ENCODE results near the gene ZNF444.
A peak's percentile ranks its signal among the peaks of the same experiment; 100 is the strongest.

Gene ZNF444

GRCh38 chr19:56107626-56108351, 33.3 kb upstream of the ZNF444 start:
- DNase-seq = no peak

- DNase-seq = no peak
Observed at GRCh38 chr19:56108447-56109195, 32.5 kb upstream of the ZNF444 start.

DNA sequence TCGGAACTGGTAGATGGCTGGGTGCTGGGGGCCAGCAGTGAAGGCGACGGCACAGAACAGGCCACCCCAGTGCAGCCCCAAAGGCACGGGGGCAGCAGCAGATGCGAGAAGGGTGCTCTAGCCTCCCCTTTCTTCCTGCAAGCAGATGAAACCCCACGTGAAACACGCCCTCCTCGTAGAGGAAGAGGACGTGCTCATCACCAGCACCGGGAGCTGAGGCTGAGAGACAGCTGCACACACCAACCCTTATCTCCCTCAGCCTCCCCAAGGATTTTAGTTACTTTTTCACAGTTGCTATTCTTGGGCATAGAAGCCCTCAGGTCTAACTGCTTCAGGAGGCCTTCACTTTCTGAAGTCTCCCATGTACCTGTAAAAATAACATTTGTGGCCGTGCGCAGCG, 31.9 kb upstream of the ZNF444 start:
- no peak for DNase-seq

GRCh38 chr19:56110515-56111448, 30.3 kb upstream of the ZNF444 start:
- no peak for DNase-seq

GRCh38 chr19:56111601-56112312, 29.3 kb upstream of the ZNF444 start:
- DNase-seq = peak; percentile 38

GRCh38 chr19:56112313-56112709, 28.8 kb upstream of the ZNF444 start:
- DNase-seq = no peak

GRCh38 chr19:56113074-56113632, 27.9 kb upstream of the ZNF444 start:
- no peak for DNase-seq

DNA sequence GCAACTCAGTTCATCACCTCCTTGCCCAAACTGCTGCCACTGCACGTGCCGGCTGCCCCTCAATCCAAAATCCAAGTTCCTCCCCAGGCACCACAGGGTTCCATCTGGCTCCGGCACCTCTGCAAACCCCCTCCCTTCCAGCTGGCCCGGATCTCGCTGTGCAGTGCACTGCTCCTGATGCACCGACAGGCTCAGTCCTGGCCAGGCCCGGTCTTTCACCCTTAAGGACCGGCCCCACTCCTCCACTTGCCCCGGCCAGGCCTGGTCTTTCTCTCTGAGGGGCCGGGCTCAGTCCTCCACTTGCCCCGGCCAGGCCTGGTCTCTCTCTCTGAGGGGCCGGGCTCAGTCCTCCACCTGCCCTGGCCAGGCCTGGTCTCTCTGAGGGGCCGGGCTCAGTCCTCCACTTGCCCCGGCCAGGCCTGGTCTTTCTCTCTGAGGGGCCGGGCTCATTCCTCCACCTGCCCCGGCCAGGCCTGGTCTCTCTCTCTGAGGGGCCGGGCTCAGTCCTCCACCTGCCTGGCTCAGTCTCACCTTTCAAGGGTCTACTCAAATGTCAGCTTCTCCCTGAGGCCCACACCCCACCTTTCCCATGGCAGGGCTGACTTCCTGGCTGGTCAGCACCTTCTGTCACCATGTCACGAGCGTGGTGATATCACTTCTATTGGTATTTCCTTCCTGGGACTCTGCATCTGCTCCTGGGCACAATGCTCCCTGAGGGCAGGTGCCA, 26.9 kb upstream of the ZNF444 start:
- DNase-seq = no peak

DNA sequence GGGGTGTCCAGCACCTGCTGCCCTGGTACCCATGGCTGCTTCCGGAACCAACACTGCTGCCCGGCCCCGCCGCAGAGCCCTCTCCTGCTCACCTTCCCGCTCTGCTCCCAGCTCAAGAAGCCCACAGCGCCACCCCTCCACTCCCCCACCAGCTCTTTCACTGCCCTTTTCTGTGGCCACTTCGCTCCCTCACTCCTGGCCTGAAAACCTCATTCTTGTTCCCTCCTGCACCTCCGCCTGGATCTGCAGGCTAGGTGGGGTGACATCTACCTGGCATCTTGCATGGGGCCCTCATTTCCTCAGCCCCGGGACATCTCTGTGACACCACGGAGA, 26.3 kb upstream of the ZNF444 start:
- DNase-seq = no peak

DNA sequence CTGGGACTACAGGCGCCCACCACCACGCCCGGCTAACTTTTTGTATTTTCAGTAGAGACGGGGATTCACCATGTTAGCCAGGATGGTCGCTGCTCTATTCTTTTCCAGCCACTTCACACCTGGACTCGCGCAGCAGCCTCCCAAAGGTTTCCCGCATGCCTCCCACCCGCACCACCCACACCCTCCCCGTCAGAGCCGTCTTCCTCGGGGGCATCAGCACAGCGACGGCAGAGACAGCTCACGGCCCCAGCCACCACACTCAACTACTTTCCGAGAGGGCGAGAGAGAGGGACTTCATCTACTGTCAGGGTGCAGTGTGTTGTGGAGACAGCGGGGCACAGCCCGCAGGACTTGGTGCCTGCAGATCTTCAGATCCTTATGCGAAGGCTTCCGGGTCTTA, 25.6 kb upstream of the ZNF444 start:
- no peak for DNase-seq

GRCh38 chr19:56116606-56117005, 24.5 kb upstream of the ZNF444 start:
- no peak for DNase-seq

DNA sequence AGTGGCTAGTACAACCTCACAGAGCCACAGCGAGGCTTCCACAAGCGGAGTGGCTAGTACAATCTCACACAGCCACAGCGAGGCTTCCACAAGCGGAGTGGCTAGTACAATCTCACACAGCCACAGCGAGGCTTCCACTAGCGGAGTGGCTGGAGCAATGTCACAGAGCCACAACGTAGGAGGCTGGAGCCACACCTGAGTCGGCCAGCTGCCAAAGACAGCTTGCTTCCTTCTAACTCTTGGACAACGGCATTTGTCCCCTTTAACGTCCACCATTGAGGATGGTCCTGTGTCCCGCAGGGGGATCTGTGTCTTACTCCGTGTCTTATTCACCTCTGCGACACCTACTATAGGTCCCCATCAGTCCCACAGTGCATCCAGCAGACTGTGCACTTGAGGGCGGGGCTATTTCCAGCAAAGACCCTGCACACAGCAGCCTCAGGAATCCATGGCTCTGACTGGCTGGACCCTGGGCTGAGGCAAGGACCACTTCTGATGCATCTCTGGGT, 23.7 kb upstream of the ZNF444 start:
- DNase-seq = no peak

GRCh38 chr19:56117889-56118288, 23.2 kb upstream of the ZNF444 start:
- DNase-seq = no peak

DNA sequence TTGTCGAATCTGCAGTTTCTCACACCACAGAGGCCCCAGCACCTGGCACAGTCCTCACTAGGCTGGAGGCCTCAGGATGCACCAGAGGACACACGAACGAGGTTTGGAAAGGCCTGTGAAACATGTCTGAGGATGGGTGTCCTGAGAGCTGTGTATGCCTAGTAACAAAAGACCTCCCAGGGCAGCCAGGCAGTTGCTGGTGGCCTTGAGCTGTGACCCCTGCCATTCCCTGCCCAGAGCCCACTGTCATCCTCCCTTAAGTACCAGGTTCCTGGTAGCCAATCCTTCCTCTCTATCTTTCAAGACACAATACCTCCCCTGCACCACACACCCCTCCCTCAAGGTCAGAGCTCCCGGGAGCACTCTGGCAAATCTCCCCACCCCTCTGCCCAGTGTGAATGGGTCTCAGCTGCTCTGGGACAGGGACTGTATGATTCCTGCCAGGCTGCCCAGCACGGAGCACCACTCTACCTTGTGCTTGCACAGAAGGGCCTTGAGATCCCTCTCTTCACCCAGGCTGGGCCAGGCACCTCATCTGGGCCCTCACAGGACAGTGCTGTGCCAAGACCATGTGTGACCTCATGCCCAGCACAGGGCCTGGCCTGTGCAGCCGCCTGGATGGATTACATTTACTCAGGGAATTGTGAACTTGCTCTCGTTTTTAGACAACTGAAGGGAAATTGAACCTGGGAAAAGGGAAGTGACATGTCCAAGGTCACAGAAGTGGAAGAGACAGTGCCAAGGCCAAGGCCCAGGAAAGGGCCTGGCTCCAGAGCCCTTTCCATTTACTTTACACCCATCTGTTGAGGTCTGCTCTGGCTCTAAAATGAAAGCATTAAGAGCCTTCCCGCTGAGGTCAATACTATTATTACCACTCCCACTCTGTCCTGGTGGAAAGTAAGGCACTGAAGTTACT, 22.2 kb upstream of the ZNF444 start:
- DNase-seq = no peak

DNA sequence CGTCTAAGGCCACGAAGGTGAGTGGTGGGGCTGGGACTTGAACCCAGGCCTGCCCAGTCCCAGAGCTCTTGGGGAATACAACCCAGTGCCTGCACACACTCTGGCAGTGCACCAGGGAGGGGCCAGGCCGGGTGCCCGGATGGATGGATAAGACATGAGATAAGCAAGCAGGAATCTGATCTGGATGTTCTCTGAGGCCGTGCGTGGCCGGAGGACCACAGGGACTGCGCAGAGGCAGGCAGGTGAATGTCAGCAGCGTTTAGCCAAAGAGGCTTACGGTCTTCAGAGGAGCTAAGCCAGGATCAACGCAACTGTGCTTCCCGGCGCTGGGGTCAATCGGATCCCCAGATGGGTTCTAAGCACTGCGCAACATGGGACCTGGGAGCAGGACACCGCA, 21.5 kb upstream of the ZNF444 start:
- DNase-seq = no peak

DNA sequence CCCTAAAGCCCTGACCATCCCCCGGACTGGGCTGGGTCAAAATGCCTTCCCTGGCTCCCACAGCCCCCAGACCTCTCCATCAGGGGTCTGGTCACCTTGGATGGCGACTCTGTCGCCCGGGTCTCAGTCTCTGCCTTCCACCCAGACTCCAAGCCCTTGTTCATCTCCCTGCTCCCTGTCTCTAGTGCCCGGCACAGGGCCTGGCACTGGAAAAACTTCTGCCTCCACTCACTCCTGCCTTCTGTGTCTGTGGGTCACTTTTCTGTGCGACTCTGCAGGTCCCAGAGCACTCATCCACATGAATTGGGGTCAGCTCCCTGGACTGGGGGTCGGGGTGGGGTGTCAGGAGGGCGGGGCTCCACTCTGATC, 21.1 kb upstream of the ZNF444 start:
- DNase-seq = no peak

- DNase-seq = peak; percentile 81
Observed at GRCh38 chr19:56120371-56121179, 20.5 kb upstream of the ZNF444 start.

DNA sequence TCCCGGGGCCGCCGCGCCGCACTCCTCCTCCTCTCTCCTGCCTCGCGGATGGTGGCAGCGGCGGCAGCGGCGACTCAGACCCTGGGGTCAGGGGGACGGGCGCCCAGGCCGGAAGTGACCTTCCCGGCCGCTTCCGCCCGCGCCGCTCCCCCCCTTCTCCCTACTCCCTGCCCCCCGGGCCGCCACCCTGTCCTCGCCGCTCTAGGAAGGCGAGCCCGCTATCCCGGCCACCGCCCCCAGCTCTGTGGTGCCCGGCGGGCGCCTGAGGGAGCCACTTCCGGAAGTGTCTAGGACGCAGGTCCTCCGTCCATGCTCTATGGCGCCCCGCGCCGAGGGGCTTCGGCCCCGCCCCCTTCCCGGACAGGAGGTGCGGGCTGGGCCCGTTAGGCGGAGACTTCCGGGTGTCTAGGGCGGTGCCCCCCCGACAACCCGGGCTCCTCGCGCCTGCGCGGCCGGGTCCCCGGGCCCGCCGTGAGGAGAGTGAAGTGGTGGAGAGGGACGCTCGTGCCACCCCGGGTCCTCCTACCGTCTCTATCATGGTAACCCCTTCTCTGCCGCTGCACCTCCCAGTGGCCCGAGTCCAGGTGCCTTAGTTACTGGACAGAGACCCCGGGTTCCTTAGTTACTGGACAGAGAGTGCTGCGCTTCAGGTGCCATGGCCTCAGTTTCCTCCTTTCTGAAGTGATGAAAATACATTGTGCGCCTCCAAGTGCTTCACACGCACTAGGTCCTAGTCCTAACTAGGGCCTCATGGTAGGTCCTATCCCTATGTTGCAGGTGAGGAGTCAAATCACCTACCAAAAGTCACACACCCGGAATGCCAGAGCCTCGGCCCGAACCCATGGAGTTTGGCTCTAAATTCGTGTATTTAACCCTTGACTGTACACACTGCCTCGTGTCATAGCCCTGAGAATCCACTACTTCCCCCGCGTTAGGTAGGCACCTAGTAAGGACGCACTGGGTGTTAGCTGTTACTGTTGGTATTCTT, 19.6 kb upstream of the ZNF444 start, which contains the start of gene ZNF787:
Gene ZNF787, minus strand, starts transcription at position 116 of the 988 bp plus-strand sequence. CDS start 18,078 bp downstream, outside the sequence.
- peak; percentile 97 for DNase-seq

Data from CD4-positive, alpha-beta T cell treated with Interleukin-6 for 4 hours (primary cell).